ENCODE data around the gene RCBTB2.

- TF ChIP-seq, protein P1, sequence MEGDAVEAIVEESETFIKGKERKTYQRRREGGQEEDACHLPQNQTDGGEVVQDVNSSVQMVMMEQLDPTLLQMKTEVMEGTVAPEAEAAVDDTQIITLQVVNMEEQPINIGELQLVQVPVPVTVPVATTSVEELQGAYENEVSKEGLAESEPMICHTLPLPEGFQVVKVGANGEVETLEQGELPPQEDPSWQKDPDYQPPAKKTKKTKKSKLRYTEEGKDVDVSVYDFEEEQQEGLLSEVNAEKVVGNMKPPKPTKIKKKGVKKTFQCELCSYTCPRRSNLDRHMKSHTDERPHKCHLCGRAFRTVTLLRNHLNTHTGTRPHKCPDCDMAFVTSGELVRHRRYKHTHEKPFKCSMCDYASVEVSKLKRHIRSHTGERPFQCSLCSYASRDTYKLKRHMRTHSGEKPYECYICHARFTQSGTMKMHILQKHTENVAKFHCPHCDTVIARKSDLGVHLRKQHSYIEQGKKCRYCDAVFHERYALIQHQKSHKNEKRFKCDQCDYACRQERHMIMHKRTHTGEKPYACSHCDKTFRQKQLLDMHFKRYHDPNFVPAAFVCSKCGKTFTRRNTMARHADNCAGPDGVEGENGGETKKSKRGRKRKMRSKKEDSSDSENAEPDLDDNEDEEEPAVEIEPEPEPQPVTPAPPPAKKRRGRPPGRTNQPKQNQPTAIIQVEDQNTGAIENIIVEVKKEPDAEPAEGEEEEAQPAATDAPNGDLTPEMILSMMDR (IDR thresholded peaks at IDR 0.05) = no peak
- no peak for TF ChIP-seq POLR2A (IDR thresholded peaks at IDR 0.05)
Observed at GRCh38 chr13:48573213-48574007, 40.5 kb upstream of the RCBTB2 start.
